ENCODE results near the gene C1GALT1.

DNA sequence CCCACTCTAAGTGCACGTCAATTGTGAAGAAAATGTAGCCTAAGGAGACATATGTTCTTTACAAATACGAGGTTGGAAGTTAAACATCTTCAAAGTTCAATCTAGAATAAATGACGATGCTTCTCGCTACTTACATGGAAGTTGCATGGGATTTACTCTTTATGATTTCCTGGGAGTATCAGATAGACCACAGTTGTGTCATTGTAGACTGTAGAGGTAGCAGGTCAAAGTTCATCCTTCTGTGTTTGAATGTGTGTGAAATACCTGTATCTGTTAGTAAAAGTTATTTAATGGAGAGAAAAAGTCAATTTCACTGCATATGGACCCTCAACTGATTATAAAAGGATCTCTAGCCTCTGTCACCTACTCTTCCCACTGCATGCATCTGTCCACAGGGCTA, 112.6 kb downstream of the C1GALT1 start:
- TF ChIP-seq RB1 (IDR thresholded peaks at IDR 0.05; ENCODE audit: low read depth) (no peak), POLR2A (conservative IDR thresholded peaks at IDR 0.05) (no peak), BHLHE40 (IDR thresholded peaks at IDR 0.05; ENCODE audit: low read length) (no peak)

Measured in K562 (cell line).